Stimulated activated CD8-positive, alpha-beta memory T cell treated with anti-CD3 and anti-CD28 coated beads, Interleukin-12 subunit alpha, Interleukin-12 subunit beta, amount 100 ng/mL, for 24 hours (primary cell): ENCODE results near the gene CXCR1.
"Not testable (repeated sequence)": the region's sequence is repeated elsewhere in the genome, so short reads cannot be mapped to it uniquely, and the experiment has no call there.

Experiments used
- DNase-seq: peaks from one replicate; pipeline ENCODE4 v3.0.0-alpha.2; 2020; ENCODE audit errors: extremely low read depth

Gene CXCR1

GRCh38 chr2:218161644-218162043, 5.1 kb downstream of the CXCR1 start:
- DNase-seq: no peak

GRCh38 chr2:218155953-218156479, 10.7 kb downstream of the CXCR1 start:
- DNase-seq: no peak

GRCh38 chr2:218152777-218153176, 14.0 kb downstream of the CXCR1 start:
- no peak for DNase-seq

GRCh38 chr2:218152172-218152571, 14.6 kb downstream of the CXCR1 start:
- DNase-seq: no peak

DNA sequence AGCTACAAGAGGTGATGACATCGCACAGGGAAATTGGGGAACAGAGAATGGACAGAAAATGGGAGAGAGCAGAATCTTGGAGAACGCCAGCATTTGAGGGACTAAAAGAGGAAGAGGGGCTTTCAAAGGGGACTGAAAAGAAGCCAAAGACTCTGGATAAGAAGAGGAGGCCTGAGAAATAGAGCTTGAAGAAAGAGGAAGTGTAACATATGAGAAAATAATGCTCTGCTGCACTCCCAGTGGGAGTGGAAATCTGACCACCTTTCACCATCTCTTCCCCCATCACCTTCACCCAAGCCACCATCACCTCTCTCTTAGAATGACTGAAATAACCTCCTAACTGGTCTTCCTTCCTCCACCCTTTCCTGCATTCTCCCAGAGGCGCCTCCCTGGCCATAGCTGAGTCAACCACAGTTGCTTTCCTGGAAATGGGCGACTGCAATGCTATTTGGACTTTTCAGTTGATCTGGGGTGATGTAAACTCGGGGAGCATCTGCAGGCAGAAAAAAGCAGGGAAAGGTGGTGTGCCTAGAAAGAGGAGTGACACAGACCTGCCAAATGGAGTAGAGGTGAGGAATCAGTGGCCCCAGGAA, 16.8 kb downstream of the CXCR1 start:
- no peak for DNase-seq

- DNase-seq: no peak
These were observed 17.7 kb downstream of the CXCR1 start for GRCh38 chr2:218149098-218149497.

GRCh38 chr2:218146056-218146455, 20.7 kb downstream of the CXCR1 start:
- DNase-seq: no peak

DNA sequence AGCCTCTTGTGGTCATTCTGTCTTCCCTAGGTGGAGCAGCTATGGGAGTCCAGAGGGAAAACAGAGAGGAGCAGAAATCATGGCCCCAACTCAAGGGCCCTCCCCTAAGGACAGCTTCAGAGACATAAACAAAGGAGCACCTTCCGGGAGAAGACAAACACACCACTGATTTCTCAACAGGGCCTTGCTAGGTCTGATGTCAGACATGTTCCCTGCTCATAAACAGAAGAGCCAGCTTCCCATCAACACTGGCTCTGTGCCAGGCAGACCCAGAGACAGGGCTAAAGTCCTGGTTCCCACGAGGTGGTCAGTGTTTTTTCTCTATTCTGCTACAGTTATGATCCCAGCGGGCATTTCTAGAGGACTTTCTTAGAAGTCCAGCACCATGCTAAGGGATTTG, 21.6 kb downstream of the CXCR1 start:
- DNase-seq: no peak

DNA sequence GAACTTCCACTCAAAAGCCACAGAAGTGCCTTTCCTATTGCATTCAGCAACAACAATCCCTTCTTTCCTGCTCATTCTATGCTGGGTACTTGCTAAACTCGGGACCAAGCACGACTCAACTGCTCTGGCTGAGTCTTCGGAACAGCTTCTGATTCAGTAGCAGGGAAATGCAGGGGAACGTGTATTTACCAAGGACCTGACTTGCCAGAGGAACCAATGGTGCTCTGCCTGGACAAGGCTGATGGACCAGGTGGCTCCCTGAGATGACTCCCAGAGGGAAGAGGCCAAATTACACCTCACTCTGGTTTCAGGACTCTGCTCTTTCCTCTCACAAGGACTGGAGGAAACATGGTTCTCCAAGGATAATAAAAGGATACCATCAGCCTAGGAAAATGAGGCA, 28.7 kb downstream of the CXCR1 start:
- no peak for DNase-seq

DNA sequence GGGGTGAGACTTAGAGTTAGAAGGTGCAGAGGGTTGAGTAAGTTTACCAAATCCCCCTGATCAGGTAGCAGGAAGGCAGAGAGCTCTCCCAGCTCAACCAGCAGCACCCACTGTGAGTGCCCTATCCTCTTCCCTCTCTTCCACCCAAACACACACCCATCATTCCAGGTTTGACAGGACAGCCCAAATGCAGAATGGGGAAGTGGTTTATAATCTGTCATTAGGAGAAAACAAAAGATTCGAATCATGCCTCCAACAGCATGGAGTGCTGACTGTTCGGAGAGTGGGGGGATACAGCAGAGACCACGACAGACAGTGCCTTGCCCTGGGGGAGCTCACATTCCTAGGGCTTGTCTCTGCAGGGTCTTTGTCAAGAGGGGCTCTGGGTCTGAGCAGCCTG, 29.2 kb downstream of the CXCR1 start:
- no peak for DNase-seq

- no peak for DNase-seq
These were observed 35.9 kb downstream of the CXCR1 start for GRCh38 chr2:218130822-218131221.

- no peak for DNase-seq
These were observed 36.4 kb downstream of the CXCR1 start for GRCh38 chr2:218130377-218130776.

DNA sequence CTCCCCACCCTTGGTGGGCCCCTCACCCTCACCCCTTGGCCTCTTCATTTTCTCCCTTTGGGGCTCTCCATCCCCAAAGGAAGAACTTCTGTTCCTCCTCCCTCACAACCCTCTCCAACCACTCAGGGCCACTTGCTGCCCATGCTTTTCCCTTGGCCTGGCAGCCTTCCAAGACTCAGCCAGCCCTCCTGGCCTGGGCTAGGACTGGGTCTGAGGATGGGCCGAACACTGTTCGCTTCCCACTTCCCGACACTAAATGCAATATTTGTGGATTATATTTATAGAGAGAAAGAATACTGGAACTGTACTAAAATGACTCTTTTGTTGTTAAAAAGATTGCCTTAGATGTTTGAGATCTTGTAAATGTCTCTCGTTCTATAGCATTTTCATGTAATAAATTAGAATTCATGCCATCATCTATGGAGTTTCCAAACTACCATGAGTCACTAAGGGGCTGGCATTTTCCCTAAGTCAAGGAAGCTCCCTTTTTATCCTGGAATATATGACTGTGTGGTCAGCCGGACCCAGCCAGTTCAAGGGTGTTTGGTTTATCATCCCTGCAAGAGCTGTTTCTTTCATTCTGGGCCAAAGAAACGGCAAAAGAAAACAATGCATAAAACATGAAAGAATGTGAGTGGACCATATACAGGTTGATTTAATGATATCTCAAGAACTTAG, 37.2 kb downstream of the CXCR1 start:
- DNase-seq: no peak

GRCh38 chr2:218128781-218129457, 37.8 kb downstream of the CXCR1 start:
- no peak for DNase-seq

GRCh38 chr2:218127929-218128455, 38.8 kb downstream of the CXCR1 start:
- DNase-seq: no peak

DNA sequence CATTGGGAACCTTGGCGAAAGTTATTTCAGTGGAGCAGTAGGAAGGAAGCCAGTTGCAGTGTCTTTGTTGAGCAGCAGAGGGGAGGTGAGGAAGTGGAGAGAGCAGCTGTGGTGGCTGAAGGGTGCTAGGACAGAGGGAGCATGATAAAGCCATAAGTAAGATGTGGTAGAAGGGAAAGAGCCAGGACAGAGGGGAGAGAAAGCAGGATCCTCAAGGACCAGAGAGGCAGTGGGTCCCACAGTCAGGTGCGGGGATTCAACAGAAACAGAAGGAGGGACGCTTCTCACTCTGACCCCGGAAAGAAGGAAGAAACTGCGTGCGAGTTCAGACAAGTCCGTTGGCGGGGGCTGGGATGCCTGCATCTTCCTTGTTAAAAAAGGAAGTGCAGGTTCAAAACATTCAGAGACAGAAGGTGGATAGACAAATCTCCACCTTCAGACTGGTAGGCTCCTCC, 41.1 kb downstream of the CXCR1 start, which contains the start of gene CXCR2:
Gene CXCR2, plus strand, starts transcription at position 403 of the 455 bp plus-strand sequence. CDS start 8,774 bp downstream, outside the sequence.
- DNase-seq: no peak

DNA sequence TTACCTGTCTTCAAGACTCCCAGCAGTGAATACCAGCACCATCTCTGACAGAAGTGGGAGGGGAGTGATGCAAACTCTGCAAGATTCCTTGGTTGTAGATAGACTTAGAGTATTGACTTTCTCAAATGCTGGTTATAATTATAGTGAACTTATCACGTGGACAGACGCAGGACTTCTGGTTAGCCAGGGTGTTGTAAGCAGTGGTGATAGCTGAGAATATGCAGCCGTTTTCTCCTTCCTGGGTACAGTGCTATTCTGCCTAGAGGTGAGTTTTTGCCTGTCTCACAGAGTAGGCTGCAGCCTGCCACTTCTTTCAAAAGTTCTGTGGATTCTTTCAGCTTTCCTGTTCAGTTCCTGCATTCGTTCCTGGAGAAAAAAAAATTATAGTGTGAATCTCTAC, 41.7 kb downstream of the CXCR1 start:
- DNase-seq: no peak

GRCh38 chr2:218123986-218124385, 42.8 kb downstream of the CXCR1 start:
- no peak for DNase-seq

DNA sequence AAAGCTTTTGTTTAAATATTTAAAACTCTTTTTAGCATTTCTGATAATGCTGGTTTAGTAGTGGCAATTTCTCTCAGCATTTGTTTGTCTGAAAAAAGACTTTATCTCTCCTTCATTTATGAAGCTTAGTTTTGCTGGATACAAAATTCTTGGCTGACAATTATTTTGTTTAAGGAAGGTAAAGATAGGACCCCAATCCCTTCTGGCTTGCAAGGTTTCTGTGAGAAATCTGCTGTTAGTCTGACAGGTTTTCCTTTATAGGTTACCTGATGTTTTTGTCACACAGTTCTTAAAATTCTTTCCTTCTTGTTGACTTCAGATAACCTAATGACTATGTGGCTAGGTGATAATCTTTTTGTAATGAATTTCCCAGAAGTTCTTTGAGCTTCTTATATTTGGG, 44.5 kb downstream of the CXCR1 start:
- not testable (repeated sequence) for DNase-seq

DNA sequence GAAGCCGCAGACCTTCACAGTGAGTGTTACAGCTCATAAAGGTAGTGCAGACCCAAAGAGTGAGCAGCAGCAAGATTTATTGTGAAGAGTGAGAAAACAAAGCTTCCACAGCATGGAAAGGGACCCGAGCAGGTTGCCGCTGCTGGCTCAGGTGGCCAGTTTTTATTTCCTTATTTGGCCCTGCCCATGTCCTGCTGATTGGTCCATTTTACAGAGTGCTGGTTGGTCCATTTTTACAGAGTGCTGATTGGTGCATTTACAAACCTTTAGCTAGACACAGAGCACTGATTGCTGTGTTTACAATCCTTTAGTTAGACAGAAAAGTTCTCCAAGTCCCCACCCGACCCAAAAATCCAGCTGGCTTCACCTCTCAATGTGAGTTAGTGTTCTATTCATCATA, 45.0 kb downstream of the CXCR1 start:
- DNase-seq: not testable (repeated sequence)
